ENCODE data around the gene LGI2.
"Not testable (repeated sequence)": the region's sequence is repeated elsewhere in the genome, so short reads cannot be mapped to it uniquely, and the experiment has no call there.

Gene LGI2

GRCh38 chr4:25030277-25031076 is at the start of gene LGI2:
TSS of gene LGI2 (minus strand) at chr4:25030946. CDS start at chr4:25030693, 253 bp downstream.
- no peak for DNase-seq (ENCODE audit: low read depth, low spot score)

GRCh38 chr4:25078523-25078922 is 47.8 kb upstream of the LGI2 start:
- no peak for DNase-seq (ENCODE audit: low read depth, low spot score)

- DNase-seq (ENCODE audit: low read depth, low spot score) = no peak
Measured at GRCh38 chr4:25076625-25077398, 46.1 kb upstream of the LGI2 start.

GRCh38 chr4:25075851-25076250 is 45.1 kb upstream of the LGI2 start:
- DNase-seq (ENCODE audit: low read depth, low spot score) = no peak

GRCh38 chr4:25075129-25075528 is 44.4 kb upstream of the LGI2 start:
- DNase-seq (ENCODE audit: low read depth, low spot score) = no peak

GRCh38 chr4:25070545-25070944 is 39.8 kb upstream of the LGI2 start:
- DNase-seq (ENCODE audit: low read depth, low spot score) = no peak

- no peak for DNase-seq (ENCODE audit: low read depth, low spot score)
Measured at GRCh38 chr4:25069014-25069413, 38.3 kb upstream of the LGI2 start.

GRCh38 chr4:25068386-25068785 is 37.6 kb upstream of the LGI2 start:
- DNase-seq (ENCODE audit: low read depth, low spot score) = no peak

- DNase-seq (ENCODE audit: low read depth, low spot score) = no peak
Measured at GRCh38 chr4:25065932-25066590, 35.3 kb upstream of the LGI2 start.

GRCh38 chr4:25065431-25065858 is 34.7 kb upstream of the LGI2 start:
- DNase-seq (ENCODE audit: low read depth, low spot score) = no peak

- DNase-seq (ENCODE audit: low read depth, low spot score) = not testable (repeated sequence)
Measured at GRCh38 chr4:25064447-25064846, 33.7 kb upstream of the LGI2 start.

GRCh38 chr4:25063116-25063515 is 32.4 kb upstream of the LGI2 start:
- no peak for DNase-seq (ENCODE audit: low read depth, low spot score)

- DNase-seq (ENCODE audit: low read depth, low spot score) = no peak
Measured at GRCh38 chr4:25062098-25062497, 31.4 kb upstream of the LGI2 start.

GRCh38 chr4:25061602-25062001 is 30.9 kb upstream of the LGI2 start:
- DNase-seq (ENCODE audit: low read depth, low spot score) = no peak

- DNase-seq (ENCODE audit: low read depth, low spot score) = no peak
Measured at GRCh38 chr4:25060963-25061340, 30.2 kb upstream of the LGI2 start.

GRCh38 chr4:25060241-25060962 is 29.7 kb upstream of the LGI2 start:
- DNase-seq (ENCODE audit: low read depth, low spot score) = no peak

GRCh38 chr4:25059791-25060190 is 29.0 kb upstream of the LGI2 start:
- no peak for DNase-seq (ENCODE audit: low read depth, low spot score)

- no peak for DNase-seq (ENCODE audit: low read depth, low spot score)
Measured at GRCh38 chr4:25058796-25059195, 28.1 kb upstream of the LGI2 start.

GRCh38 chr4:25057299-25057698 is 26.6 kb upstream of the LGI2 start:
- DNase-seq (ENCODE audit: low read depth, low spot score) = no peak

GRCh38 chr4:25052037-25052436 is 21.3 kb upstream of the LGI2 start:
- DNase-seq (ENCODE audit: low read depth, low spot score) = not testable (repeated sequence)

- no peak for DNase-seq (ENCODE audit: low read depth, low spot score)
Measured at GRCh38 chr4:25051534-25051933, 20.8 kb upstream of the LGI2 start.

All from activated naive CD8-positive, alpha-beta T cell treated with anti-CD3 and anti-CD28 coated beads, Interleukin-2, amount 50 U/mL, for 16 hours (primary cell).